GM19023 (cell line): Measurements from ENCODE around the gene CRYGN.

ENCODE experiments used
- ATAC-seq: cut with Tn5 transposase; IDR thresholded peaks from one replicate; pipeline ENCODE4 v1.9.1; 2021; ENCODE audit warnings: mild to moderate bottlenecking, moderate library complexity; ENCODE audit not compliant: unreplicated experiment

Gene CRYGN

DNA sequence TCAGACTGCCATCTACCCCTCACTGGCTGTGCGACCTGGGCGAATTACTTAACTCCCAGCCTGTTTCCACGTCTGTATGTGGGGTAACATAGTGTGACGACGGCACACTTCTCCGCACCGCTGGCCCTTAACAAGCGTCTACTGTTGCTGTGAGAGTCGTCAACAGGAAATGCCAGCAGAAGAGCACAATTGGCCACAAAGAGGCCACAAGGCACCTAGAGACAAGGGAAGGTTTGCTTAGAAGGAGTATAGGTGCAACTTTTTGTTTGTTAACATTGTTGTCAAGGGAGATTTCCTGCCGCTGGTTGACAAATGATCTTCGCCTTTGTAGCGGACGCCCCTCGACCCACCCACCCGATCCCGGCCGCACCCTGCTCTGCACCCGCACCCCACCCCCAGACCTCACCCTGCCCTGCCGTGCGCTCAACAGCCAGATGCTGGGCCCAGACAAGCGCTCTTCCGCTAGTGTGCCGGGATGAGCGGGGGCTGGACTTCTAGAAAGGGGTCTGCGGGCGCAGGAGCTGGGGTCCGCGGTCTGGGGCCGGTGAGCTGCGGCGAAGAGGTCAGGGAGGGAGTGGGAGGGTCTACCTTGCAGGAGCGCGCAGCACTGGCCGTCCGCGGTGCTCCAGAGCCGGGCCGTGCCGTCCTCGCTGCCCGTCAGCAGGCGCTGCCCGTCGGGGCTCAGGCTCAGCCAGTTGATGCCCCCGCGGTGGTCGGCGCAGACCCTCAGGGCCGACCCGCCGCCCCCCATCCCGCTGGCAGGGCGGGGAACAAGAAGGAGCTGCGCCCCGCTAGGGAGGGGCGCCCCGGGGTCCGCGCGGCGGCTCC is 30.9 kb downstream of the CRYGN start:
- ATAC-seq = no peak

DNA sequence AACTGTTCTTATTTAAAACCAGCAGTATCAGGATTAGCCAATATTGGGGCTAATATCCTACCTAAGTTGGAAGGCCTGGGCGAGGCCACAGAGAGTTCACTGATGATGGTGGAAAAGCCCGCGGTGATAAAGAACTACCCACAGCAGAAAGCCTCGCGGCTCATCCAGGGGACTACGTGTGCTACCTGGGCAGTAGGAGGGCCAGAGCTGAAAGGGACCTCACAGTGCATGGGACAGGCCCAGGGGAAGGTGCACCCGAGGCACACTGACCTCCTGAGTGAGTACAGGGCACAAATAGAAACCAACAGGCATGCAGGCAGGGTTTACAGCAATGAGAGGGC is 31.5 kb downstream of the CRYGN start:
- ATAC-seq = no peak

DNA sequence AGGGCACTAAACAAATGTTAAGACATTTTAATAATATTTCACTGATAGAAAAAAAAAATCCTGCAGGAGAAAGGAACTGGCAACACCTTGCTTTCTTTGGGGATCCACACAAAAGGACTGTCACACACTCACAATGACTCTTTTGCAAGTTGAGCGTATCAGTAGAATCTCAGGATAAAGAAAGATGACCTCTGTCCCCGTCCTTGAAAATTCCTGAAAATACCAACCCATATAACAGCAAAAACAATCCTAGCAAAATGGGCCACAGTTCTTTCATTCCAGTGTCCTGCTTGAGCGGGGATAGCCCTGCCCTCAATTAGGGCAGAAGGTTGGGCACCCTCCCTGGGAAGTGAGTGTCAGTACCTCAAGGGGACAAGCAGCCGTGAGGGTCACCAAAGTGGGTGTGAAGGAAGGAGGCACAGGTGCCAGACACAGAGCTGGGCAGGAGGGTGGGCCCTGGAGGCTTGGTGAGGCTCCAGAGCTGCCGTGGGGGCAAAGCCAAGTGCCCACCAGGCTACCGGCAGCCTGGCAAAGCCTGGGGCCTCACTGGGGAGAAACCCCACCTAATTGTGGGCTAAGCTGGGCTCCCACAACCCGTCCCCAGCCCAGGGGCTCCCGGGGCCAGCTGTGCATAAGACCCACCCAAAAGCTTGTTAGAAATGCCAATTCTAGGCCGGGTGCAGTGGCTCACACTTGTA is 32.9 kb downstream of the CRYGN start:
- no peak for ATAC-seq

DNA sequence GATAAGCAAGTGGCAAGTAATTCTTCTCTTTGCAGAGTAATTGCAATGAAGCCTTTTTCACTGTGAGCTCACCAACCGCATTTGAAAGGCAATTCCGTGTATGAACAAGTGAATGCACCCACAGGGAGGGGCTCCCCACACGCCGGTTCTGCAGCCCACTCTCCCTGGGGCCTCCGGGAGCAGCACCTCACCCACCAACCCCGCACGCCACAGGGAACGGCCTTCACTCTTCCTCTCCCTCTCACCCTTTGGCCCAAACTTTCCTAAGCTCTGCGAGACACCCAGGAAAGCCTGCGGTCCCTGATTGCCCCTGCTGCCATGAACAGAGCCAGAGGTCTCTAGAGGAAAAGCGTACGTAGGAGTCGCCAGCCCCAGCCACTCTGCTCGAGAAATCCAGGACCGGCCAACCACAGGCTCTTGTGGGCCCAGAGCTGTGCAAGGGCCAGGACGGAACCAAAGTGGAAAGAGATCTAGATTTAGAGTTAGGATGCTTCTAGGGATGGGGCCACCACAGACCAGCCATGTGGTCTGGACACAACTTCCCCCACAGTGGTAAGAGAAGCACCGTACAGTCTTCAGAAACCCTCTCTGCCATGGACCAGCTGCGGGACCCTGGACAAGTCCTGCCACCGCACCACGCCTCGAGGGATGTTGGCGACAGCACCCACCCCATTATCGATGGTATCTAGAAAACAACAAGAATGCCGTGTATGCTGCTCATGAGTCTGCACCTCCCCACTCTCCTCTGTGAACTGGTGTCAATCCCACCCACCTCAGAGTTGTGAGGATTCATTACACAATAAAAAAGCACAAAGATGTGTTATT is 33.7 kb downstream of the CRYGN start:
- ATAC-seq = no peak

DNA sequence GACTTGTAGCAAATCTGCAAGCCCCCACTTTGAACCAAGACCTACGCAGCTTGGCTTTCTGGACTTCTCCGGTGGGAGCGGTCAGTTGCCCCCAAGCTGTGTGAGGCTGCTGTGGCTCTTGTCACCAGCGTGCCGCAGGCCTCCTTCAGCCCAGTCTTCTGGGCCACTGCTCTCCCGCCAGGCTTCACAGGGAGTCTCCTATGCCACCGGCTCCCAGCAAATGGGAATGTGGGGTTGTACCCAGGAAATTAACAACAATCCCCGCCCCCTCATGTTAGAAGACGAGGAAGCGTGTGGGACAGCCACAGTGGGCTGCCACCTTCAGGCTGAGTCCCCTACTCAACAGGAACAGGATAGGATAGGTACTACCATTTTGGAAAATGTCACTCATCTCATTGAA is 34.4 kb downstream of the CRYGN start:
- no peak for ATAC-seq

DNA sequence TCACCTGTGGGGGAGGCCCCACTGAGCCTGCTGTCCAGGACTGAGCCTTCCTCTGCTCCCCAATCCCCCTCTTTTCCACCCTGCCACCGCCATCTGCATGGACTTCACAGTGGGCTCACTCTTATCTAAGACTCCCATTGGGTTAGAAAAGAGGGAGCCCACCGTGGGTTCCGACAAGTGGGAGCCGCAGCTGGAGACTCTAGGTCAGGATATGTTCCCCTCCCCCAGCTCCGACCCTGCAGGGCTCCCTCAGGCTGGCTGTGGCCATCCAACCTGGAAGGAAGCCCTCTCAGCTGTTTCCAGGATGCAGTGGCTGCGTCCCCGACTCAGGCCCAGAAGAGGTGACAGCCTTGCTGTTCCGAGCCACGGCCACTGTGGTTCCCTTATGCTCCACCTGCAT is 34.9 kb downstream of the CRYGN start:
- no peak for ATAC-seq

DNA sequence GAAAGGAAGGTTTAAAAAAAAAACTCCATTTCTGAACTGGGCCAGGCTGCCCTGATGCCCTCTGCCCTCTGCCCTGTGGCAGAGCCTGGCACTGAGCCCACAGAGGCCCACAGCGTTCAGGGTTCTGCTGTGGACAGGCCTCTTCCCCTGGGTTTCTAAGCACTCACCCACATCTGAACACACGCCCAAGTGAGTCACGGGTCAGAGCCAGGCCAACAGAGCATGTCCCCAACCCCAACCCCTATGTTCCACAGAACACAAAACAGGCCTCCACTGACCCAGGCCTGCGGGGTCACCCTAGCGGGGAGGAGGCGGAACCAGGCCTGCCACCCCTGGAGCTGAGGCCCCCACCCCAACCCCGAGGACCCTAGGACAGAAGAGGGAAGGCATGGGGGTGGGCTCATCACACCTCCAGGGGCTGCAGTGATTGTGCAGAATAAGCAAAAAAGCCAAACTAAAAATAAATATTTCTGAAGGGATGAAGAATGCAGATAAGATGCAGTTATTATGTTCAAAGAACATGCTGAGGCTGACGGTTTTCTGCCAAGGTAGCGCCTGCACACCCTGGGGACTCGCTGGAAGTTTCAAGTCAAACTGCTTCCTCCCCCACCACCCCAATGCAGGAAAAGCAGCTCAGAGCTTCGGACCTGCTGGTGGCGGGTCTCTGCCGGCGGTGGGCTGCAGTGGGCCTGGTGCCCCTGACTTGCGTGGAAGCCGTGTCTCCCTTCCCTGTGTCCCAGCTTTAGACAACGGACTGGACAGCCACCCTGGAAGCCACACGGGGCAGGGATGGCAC is 35.5 kb downstream of the CRYGN start:
- no peak for ATAC-seq

DNA sequence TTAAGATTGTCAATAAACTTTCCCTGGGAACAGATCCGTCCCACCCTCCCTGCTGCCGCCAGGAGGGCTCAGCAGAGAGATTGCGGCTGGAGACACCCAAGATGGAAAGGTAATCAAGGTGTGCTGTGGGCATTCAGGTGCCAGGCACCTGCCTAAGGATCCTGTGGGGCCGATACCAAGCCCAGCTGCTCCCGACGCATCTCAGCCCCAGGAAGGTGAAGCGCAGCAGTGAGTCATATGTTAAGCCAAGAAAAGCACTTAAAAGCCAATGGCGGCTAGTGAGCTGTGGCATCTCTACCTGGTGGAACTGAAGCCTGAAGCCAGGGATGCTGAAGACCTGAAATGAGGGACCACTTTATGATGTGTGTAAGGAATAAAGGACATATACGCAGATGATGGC is 36.2 kb downstream of the CRYGN start:
- no peak for ATAC-seq

DNA sequence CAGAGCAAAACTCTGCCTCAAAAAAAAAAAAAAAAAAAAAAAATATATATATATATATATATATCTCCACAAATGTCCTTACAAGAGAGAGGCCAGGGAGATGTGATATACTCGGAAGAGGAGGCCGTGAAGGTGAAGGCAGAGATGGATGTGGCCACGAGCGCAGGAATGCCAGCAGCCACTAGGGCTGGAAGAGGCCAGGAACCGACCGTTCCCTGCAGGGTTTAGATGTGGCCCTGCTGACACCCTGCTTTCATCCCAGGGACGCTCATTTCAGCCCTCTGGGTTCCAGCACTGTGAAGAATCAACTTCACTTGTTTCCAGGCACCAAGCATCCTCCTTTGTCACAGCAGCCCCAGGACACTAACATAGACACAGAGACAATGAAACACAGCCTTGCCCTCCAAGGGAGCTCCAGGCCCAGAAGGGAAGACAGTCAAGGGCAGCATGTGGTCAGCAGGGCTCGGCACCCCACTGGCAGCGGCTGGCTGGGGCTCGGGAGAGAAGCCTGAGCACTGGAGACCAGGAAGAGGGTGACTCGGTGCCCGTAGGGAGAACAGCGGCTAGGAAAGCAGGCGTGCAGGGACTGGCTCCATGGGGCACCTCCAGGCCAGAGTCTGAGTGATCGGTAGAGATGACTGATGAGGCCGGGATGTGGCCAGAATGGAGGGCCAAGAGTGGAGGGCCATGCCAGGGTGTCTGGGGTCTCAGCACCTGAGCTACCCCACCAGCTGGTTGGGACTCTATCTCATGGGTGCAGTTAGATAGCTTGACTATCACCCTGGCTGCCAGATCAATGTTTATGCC is 37.7 kb downstream of the CRYGN start:
- ATAC-seq = no peak

DNA sequence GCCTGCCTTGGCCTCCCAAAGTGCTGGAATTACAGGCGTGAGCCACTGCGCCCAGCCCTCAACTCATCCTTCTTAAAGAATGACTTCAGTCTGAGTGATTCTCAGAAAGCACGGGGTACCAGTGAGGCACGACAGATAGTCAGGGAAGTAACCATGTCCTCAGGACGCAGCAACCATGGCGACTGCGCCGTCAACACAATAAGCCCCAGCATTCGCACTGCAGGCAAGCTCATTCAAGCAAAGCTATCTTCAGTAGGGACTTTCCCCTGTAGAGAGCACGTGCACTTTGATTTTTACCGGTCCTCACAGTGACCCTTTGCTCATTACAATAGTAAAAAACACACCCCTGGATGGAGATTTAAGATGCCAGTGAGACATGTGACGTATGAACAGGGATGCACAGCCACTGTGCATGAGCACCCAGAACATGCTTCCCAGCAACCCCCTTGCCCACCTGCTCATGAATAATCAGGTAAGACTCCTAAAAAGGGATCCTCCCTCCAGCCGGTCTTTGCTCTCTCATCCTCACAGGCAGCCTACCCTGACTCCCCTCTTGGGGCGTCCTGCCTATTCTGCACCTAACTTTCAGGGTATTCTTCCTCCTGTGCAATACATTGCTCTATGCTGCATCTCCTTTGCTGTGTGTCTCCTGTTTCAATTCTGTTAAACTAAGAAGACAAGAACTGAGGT is 39.2 kb downstream of the CRYGN start:
- peak; percentile 84 for ATAC-seq

DNA sequence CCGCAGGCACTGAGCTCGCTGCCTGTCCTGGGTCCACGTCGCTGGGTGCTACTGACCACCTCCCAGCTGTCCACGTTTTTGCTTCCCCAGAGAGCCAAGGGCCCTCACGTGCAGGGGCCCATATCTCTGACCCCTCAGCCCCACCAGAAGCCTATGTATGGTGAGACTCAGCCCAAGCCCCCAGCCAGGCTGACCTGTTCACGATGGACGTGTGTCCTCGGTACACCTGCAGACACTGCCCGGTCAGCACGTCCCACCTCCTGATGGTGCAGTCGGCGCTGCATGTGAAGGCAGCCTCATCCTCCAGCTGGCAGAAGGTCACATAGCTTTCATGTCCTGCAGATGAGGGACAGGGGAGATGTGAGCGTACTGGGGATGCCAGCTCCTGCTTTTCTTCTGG is 40.0 kb downstream of the CRYGN start:
- ATAC-seq = no peak

DNA sequence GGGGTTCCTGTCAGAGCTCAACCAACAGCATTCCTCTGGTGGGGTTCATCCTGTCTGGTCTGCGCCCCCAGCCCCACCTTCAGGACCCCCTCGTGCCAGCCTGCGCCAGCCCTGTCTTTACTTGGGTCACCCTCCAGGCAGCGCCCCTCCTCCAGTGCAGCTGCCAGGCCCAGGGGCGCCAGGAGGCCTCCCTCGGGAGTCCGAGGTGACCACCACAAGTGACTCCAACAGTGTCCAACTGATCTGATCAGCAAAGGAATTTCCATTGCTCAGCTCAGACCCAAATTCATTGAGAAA is 40.7 kb downstream of the CRYGN start:
- no peak for ATAC-seq

DNA sequence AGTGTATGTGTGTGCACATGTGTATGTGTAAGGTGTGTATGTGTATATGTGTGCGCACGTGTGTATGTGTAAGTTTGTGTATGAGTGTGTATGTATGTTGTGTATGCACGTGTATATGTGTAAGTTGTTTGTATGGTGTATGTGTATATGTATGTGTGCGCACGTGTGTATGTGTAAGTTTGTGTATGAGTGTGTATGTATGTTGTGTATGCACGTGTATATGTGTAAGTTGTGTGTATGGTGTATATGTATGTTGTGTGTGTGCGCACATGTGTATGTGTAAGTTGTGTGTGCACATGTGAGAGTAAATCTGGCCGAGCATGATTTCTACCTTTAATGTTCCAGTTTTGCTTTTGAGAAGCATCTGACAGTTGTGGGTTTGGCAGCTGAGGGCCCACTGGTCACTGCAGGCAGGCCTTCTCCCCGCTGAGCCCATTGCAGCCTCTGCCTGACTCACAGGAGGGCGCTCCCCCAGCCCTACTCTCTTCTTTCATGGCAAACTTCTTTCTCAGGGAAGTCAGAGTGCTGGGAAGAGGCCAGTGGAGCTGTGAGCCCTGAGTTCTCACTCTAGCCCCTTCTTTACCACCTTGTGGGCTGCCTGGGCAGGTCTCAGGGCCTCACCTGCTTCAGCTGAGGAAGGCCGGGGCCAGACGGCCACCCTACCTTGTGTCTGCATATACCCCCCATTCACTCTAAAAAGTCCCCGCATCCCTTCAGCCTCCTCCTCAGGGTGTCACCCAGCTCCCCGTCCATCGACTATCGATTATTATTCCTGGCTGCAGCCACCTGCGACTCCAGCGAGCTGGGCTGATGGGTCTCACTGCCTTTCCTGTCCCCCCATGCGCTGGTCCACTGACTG is 41.3 kb downstream of the CRYGN start:
- ATAC-seq = no peak

DNA sequence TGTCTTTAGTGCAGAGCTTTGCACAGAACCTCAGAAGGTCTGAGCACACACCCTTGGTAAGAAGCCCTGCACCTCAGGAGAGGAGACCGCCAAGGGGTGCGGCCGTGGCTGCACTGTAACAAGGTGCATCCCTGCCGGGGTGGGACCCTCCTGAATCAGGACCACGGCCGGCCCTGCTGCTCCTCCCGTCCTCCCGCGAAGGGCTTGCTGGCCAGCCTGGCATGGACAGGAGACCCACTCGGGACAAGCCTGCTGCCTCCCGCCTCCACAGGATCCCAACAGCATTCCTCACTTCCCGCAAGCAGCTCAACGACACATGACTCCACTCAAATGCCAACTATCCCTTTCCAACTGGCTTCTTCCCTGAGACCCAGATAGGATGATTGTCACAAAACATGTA is 42.9 kb downstream of the CRYGN start:
- ATAC-seq = no peak

DNA sequence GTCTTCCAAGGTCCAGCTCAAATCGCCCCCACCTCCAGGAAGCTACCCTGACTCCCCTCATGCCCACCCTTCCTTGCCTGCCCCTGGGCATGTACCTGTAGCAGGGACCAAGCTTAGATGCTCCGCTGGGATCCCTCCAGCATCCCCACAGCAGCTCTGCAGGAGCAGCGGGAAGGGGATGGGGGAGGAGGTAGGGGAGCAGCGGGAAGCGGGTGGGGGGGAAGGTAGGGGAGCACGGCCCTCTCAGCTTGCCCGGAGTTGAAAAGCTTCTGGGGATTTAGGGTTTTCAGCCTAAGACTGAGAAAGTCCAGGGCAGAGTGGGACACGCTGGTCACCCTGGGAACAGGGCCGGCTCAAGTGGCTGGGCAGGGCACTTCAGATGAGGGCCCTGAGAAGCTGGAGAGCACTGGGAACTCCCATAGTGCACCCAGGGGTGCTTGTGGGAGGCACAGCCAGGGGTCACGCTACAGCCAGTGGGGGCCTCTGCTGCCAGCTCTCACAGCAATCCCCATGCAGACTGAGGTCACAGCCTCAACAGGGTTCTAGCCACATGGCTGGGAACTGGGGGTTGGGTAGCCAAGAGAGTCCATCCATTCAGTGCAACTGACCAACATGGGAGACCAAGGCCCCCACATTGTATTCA is 43.5 kb downstream of the CRYGN start:
- no peak for ATAC-seq

DNA sequence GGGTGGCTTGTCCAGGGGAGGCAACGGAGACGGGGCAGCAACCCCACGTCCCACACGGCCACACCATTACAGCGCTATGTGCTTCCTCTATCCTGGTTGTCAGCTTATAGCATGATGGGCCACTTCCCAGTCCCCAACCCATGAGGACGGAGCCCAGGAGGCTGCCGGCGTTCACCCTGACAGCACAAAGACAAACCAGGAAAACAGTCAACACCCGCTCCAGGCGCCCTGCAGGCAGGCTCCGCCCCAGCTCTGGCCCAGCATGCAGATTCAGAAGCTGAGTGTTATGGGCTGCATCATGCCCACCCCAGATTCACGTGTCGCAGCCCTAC is 44.9 kb downstream of the CRYGN start:
- ATAC-seq = no peak

DNA sequence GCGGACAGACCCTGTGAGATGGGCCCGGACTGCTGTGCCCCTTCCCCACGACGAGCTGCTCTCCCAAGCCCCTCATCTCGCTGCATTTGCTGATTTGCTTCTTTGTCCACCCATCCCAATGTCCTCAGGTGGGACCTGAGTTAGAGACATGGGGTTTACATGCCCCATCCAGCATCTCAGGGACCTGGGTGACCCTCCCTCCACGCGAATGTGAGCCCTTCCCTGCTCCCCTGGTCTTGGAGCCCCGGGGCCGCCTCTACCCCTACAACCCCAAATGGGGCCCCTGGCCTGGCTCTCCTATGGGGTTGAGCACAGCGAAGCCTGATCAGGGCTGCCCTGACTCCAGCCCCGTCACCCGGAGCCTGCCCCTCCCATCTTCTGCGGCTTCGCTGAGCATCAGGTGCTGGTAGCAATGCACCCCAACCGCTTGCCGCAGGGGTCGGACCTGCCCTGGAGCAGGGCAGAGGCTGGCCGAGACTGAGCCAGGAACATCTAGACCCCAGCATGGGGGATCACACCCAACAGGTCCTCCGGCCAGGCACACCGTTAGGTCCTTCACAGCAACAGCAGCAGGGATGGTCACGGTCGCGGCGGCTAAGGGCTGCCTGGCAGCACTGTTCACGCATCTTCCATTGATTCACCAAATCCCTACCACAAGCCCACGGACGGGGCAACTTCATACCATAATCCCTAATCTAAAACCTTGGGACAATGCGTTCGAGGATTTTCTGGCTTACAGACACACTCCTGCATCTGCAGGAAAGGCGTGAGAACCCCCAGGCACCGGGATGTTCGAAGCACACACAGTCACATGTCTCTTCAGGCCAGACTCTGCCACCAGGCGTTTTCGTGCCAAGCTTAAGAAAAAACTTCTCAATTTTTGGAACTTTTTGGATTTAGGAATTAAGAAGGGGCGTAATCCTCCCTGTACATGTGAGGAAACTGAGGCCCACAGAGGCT is 45.6 kb downstream of the CRYGN start:
- ATAC-seq = no peak
